Spleen (tissue), 11 donors: ENCODE results near the gene ANP32B. TPM values are rescaled to one million over a fixed set of nuclear protein-coding genes. Genes with fewer than 3 reads are reported as not detected.

Experiments used
- DNase-seq: peaks from one replicate; pipeline ENCODE4 v3.0.0-alpha.2; 2020
- H3K27ac ChIP-seq, 8 donors: fragments of 200-600 bp; sonication (generic) in 7 of 8; 1 replicate in 4 of 8; 2 replicates in 4 of 8; pipeline versions ENCODE4 v1.5.0 to v1.8.0; 2016 to 2021; ENCODE audit warnings: inconsistent platforms in 4 of 8, mild to moderate bottlenecking in 4 of 8, moderate library complexity in 1 of 8
- H3K27me3 ChIP-seq, 7 donors: fragments of 200-600 bp; sonication (generic) in 6 of 7; replicated peaks in 1 of 7; 1 replicate in 4 of 7; 2 replicates in 3 of 7; pipeline versions ENCODE4 v1.5.0 to v1.8.0; 2016 to 2021; ENCODE audit warnings: inconsistent platforms in 3 of 7, mild to moderate bottlenecking in 1 of 7
- H3K36me3 ChIP-seq, 6 donors: fragments of 200-600 bp; sonication (generic) in 5 of 6; 1 replicate in 4 of 6; 2 replicates in 2 of 6; pipeline versions ENCODE4 v1.5.0 to v1.8.0; 2016 to 2021; ENCODE audit warnings: inconsistent platforms in 2 of 6
- H3K4me1 ChIP-seq, 6 donors: fragments of 200-600 bp; sonication (generic) in 5 of 6; 1 replicate in 3 of 6; 2 replicates in 3 of 6; pipeline versions ENCODE4 v1.5.0 to v1.8.0; 2016 to 2021; ENCODE audit warnings: inconsistent platforms in 3 of 6
- H3K4me3 ChIP-seq, 8 donors: fragments of 200-600 bp; sonication (generic) in 7 of 8; 1 replicate in 4 of 8; 2 replicates in 4 of 8; pipeline versions ENCODE4 v1.5.0 to v1.8.0; 2016 to 2021; ENCODE audit warnings: inconsistent platforms in 4 of 8, mild to moderate bottlenecking in 4 of 8, moderate library complexity in 2 of 8
- H3K9me3 ChIP-seq, 8 donors: fragments of 200-600 bp; sonication (generic) in 7 of 8; 1 replicate in 4 of 8; 2 replicates in 4 of 8; pipeline versions ENCODE4 v1.5.0 to v1.8.0; 2016 to 2021; ENCODE audit warnings: inconsistent platforms in 4 of 8
- POLR2A ChIP-seq, 3 donors: fragments of 450-650 bp; IDR thresholded peaks; one replicate each; pipeline ENCODE4 v1.5.1; 2017; ENCODE audit warnings: antibody characterized with exemption in 3 of 3, mild to moderate bottlenecking in 1 of 3
- POLR2AphosphoS5 ChIP-seq, 3 donors: sonication (generic); formaldehyde crosslinking; IDR thresholded peaks; one replicate each; pipeline ENCODE4 v1.5.1; 2017; ENCODE audit warnings: antibody characterized with exemption in 3 of 3
- WGBS, 5 donors: extraction: QIAGEN DNeasy Blood & Tissue Kit in 3 of 5; methylation state at CpG; one replicate each; pipeline versions ENCODE4 v1.1.5 to v1.1.7; 2013 to 2018; 5-methylcytosine and 5-hydroxymethylcytosine counted together
- intact Hi-C: fragments of 100-400 bp; cut with DNase I; formaldehyde crosslinking; loops from one replicate; pipeline ENCODE4 v1.15.0; 2023; ENCODE audit warnings: low total_unique reads
- polyA plus RNA-seq, 3 donors: library from polyadenylated mRNA; stranded (reverse); fragments of 200-250 nt; gene quantifications; one replicate each; pipeline ENCODE4 v1.2.1, GENCODE V29; 2013
- total RNA-seq, 7 donors: library from RNA; depleted of rRNA in 3 of 7; stranded (reverse); fragments of >200 nt in 3 of 7; fragmentation: NEBNext Ultra II Directional in 4 of 7; extraction: Animal tissue kit (Norgen Biotek cat#: 25700) in 4 of 7; gene quantifications; one replicate each; pipeline versions ENCODE4 v1.1.0 to v1.2.1, GENCODE V29; 2016 to 2021
- TF ChIP-seq, protein P1 (sequence below), 11 experiments: fragments of 200-600 bp in 7 of 11; fragments of 450-650 bp in 4 of 11; sonication (generic) in 4 of 11; IDR thresholded peaks in 8 of 11; conservative IDR thresholded peaks in 3 of 11; 1 replicate in 7 of 11; 2 replicates in 4 of 11; pipeline versions ENCODE4 v1.4.0 to v1.8.0; 2016 to 2021; ENCODE audit warnings: antibody characterized with exemption in 11 of 11, inconsistent platforms in 4 of 11, mild to moderate bottlenecking in 1 of 11
- donor health status: healthy with polysubstance abuse.
- donor health status: DM: no; HTN: no; CAD: no; lungs with moderate emphysema.
- donor health status: DM: no; HTN: no; CAD: no.
- donor health status: Bipolar disorder and iron deficiency.
- donor health status: healthy.
- donor health status: DM: no; HTN: no; CAD: no.
- donor health status: DM: yes; HTN: yes; CAD: no.

ANP32B gene
- total and polyA plus RNA-seq, 10 donors, result 39.1 to 156 (median 113) TPM

DNA sequence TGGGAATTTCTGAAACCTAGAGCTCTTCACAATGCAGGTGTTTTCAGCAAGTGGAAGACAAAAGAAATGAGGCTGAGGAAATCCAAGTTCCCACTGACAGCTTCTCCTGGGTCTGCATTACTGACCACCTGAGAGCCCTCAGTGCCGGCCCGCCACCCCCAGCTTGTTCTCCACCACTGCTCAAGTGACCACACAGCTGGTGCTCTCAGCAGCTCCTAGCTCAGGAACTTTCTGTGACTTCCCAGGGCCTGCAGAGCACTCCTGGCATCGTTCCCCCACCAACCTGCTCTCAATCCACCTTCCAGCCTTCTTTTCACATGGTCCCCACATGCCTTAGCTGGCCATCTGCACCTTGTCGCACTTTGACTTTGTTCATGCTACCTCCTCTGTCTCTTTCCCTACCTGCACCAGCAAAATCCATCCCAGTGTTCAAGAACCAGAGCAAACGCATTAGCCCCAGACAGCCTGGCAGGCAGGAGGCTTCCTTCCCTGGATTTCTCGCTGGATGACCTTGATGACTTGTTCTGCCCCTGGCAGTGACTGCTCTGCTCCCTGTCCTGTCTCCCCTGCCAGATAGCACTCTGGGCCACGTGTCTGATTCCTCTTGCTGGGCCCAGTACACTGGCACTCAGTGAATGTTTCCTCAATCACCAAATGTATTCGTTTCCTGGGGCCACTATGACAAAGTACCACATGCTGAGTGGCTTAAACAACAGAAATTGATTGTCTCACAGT is 38.3 kb downstream of the ANP32B start:
- TF ChIP-seq POLR2A (IDR thresholded peaks at IDR 0.05), result no peak
- TF ChIP-seq, protein P1, sequence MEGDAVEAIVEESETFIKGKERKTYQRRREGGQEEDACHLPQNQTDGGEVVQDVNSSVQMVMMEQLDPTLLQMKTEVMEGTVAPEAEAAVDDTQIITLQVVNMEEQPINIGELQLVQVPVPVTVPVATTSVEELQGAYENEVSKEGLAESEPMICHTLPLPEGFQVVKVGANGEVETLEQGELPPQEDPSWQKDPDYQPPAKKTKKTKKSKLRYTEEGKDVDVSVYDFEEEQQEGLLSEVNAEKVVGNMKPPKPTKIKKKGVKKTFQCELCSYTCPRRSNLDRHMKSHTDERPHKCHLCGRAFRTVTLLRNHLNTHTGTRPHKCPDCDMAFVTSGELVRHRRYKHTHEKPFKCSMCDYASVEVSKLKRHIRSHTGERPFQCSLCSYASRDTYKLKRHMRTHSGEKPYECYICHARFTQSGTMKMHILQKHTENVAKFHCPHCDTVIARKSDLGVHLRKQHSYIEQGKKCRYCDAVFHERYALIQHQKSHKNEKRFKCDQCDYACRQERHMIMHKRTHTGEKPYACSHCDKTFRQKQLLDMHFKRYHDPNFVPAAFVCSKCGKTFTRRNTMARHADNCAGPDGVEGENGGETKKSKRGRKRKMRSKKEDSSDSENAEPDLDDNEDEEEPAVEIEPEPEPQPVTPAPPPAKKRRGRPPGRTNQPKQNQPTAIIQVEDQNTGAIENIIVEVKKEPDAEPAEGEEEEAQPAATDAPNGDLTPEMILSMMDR (IDR thresholded peaks at IDR 0.05 in 8 of 11, conservative IDR thresholded peaks at IDR 0.05 in 3 of 11), result no peak
- no peak for TF ChIP-seq POLR2AphosphoS5 (IDR thresholded peaks at IDR 0.05)
- Histone ChIP-seq H3K9me3 (no peaks in the 10 kb centered on the region), H3K4me3 (no peak overlapping the region), H3K4me1 (peaks cover 0 to 14% (median 0%) of the 10 kb centered on the region in 6 donors), H3K27ac (no peak overlapping the region), H3K27me3 (no peaks in the 10 kb centered on the region), H3K36me3 (peaks cover 0 to 66% (median 27%) of the 10 kb centered on the region in 6 donors)
- intact Hi-C loops, result no loop called here
- no peak for DNase-seq
- 74 to 86% (median 82%) methylated on average over 8 of the region's 8 CpGs for WGBS, 5 donors

DNA sequence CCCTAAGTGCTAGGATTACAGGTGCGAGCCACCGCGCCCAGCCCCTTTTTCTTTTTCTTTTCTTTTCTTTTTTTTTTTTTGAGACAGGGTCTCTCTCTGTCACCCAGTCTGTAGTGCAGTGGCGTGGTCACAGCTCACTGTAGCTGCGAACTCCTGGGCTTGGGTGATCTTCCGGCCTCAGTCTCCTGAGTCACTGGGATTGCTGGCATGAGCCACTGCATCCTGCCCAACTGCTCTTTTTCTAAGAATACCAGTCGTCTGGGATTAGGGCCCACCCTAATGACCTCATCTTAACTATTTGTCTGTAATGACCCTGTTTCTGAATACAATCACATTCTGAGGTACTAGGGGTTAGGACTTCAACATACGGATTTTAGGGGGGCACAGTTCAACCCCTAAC is 39.3 kb downstream of the ANP32B start:
- peaks cover 0 to 14% (median 0%) of the 10 kb centered on the region in 6 donors for H3K4me1 ChIP-seq
- H3K27ac ChIP-seq, result no peak overlapping the region
- 83 to 92% (median 87%) methylated on average over 8 of the region's 8 CpGs for WGBS, 5 donors
- H3K36me3 ChIP-seq, result peaks cover 0 to 58% (median 22%) of the 10 kb centered on the region in 6 donors
- no peaks in the 10 kb centered on the region for H3K27me3 ChIP-seq
- intact Hi-C loops, result no loop called here
- no peaks in the 10 kb centered on the region for H3K9me3 ChIP-seq
- H3K4me3 ChIP-seq, result no peak overlapping the region
- TF ChIP-seq POLR2A (IDR thresholded peaks at IDR 0.05), result no peak
- DNase-seq, result no peak

DNA sequence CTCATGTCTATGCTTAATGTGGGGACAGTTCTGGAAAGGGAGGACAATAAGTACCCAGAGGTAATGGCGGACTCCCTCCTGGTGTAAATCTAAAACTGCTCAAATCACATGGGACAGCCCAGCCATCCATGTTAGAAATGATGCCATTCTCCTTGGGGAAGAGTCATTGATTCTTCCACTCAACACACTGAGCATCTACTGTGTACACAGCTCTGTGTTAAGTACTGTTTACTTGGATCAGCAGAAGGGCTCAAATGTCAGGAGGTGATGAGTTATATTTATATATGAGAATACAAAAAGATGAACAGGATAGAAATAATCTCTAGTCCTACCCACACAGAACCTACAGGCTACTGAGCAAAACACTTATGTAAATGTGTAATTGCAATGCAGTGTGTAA is 41.6 kb downstream of the ANP32B start:
- H3K9me3 ChIP-seq, result no peaks in the 10 kb centered on the region
- no peak for DNase-seq
- H3K27me3 ChIP-seq, result no peaks in the 10 kb centered on the region
- WGBS, 5 donors, result 82 to 100% (median 97%) methylated on average over 1 of the region's 1 CpG
- no peak overlapping the region for H3K27ac ChIP-seq
- H3K4me3 ChIP-seq, result no peak overlapping the region
- peaks cover 0 to 14% (median 0%) of the 10 kb centered on the region in 6 donors for H3K4me1 ChIP-seq
- TF ChIP-seq, protein P1 (IDR thresholded peaks at IDR 0.05 in 8 of 11, conservative IDR thresholded peaks at IDR 0.05 in 3 of 11), result no peak
- TF ChIP-seq POLR2A (IDR thresholded peaks at IDR 0.05) (no peak), POLR2AphosphoS5 (IDR thresholded peaks at IDR 0.05) (no peak)
- H3K36me3 ChIP-seq, result peaks cover 0 to 35% (median 2%) of the 10 kb centered on the region in 6 donors
- intact Hi-C loops, result no loop called here

DNA sequence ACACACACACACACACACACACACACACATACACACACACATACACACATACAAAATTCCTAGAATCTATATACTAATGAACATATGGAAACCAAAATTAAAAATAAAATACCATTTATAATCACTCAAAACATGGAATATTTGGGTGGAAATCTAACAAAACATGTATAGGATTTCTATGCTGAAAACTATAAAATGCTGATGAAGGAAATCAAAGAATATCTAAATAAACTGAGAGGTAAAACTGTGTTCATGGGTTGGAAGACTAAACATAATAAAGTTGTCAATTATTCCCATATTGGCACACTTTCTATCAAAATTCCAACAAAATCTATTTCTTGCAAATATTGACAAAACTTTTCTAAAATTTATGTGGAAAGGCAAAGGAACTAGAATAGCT is 48.0 kb downstream of the ANP32B start:
- no peaks in the 10 kb centered on the region for H3K27me3 ChIP-seq
- no peak overlapping the region for H3K4me3 ChIP-seq
- TF ChIP-seq POLR2A (IDR thresholded peaks at IDR 0.05) (no peak), POLR2AphosphoS5 (IDR thresholded peaks at IDR 0.05) (no peak)
- TF ChIP-seq, protein P1 (IDR thresholded peaks at IDR 0.05 in 8 of 11, conservative IDR thresholded peaks at IDR 0.05 in 3 of 11), result no peak
- intact Hi-C loops, result loop anchor here (5.0 to 10.0 kb wide), 2 partner anchors 46 to 109 kb away; partner anchors contain the start of genes ANP32B and TRMO
- H3K27ac ChIP-seq, result no peak overlapping the region
- H3K4me1 ChIP-seq, result peaks cover 7 to 21% (median 15%) of the 10 kb centered on the region in 6 donors
- H3K9me3 ChIP-seq, result no peaks in the 10 kb centered on the region
- H3K36me3 ChIP-seq, result peaks cover 0 to 5% (median 0%) of the 10 kb centered on the region in 6 donors
- no peak for DNase-seq
